Astrocyte of the cerebellum (primary cell): Measurements from ENCODE around the gene RAN.

Experiments used
- DNase-seq: peaks from one replicate; pipeline ENCODE4 v3.0.0-alpha.2; 2011; ENCODE audit warnings: low read depth
- H3K4me3 ChIP-seq: 2 replicates; pipeline ENCODE4 v1.5.1; 2011; ENCODE audit warnings: mild to moderate bottlenecking, low read depth, low read length, moderate library complexity
- in situ Hi-C: cut with HindIII; loops from 2 replicates; pipeline ENCODE4 v1.10.0; 2017; ENCODE audit warnings: low sequenced_read_pairs
- TF ChIP-seq, protein P1 (sequence below): IDR thresholded peaks from 2 replicates; pipeline ENCODE4 v1.5.1; 2012; ENCODE audit warnings: low read length, low read depth, moderate library complexity, mild to moderate bottlenecking; ENCODE audit errors: missing control alignments

RAN gene

DNA sequence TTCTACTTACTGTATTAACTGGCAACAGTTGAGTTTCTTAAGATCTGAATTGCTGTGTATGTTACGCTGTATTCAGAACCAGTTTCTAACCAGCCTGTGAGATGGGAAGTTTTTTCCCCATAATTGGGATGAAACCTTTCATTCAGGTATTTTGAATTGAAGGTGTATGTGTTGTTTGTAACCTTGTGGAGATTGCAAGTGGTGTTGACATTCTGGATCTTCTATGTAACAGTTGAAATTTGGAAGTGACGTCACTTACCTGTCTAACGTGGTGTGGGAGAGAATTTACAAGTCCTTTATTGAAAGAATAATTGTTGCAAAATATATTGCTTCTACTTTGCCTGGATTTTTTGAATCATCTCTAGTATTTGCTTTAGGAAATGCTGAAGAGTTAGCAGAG lies 5.5 kb downstream of the RAN start:
- TF ChIP-seq, protein P1, sequence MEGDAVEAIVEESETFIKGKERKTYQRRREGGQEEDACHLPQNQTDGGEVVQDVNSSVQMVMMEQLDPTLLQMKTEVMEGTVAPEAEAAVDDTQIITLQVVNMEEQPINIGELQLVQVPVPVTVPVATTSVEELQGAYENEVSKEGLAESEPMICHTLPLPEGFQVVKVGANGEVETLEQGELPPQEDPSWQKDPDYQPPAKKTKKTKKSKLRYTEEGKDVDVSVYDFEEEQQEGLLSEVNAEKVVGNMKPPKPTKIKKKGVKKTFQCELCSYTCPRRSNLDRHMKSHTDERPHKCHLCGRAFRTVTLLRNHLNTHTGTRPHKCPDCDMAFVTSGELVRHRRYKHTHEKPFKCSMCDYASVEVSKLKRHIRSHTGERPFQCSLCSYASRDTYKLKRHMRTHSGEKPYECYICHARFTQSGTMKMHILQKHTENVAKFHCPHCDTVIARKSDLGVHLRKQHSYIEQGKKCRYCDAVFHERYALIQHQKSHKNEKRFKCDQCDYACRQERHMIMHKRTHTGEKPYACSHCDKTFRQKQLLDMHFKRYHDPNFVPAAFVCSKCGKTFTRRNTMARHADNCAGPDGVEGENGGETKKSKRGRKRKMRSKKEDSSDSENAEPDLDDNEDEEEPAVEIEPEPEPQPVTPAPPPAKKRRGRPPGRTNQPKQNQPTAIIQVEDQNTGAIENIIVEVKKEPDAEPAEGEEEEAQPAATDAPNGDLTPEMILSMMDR, result no peak
- H3K4me3 ChIP-seq, result no peak overlapping the region
- no peak for DNase-seq
- in situ Hi-C loops, result no loop called here

DNA sequence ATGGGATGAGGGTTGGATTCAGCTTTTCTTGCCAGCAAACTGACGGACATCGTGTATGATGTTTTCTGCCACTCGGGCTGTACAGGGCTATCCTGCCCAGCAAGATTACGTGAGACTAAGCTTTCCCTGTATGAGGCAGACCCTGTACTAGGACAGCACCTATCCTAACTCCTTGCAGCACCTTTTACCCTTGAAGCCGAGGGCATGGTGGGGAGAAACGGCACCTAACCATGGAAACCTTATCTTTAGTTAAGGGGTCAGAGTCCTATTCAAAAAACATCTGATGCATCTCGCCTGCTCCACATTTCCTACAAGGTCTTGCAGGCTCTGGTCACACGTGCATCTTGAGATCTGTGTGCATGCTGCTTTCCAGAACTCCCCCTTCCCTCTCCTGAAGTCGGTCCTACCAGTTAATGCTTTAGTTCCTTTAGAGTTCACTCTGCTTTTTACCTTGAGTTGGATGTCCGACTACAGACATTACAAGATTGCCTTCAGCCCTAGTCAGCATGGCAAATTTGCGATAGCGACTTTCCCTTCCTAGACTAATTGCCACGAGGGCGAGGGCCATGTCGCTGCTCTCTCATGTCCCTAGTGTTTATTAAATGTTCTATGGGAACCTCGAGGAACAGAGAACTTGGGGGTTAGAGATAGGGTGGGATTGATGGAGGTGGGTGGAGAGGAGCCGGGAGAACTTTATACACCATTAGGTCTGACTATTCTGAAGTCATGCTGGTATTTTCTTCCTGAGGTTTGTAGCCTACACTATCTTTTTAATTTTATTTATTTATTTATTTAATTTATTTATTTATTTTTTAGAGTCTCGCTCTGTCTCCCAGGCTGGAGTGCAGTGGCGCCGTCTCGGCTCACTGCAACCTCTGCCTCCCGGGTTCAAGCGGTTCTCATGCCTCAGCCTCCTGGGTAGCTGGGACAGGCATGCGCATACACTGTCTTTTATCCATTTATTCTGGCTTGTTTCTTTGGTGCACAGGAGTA lies 6.6 kb downstream of the RAN start:
- DNase-seq, result no peak
- in situ Hi-C loops, result no loop called here
- no peak overlapping the region for H3K4me3 ChIP-seq

DNA sequence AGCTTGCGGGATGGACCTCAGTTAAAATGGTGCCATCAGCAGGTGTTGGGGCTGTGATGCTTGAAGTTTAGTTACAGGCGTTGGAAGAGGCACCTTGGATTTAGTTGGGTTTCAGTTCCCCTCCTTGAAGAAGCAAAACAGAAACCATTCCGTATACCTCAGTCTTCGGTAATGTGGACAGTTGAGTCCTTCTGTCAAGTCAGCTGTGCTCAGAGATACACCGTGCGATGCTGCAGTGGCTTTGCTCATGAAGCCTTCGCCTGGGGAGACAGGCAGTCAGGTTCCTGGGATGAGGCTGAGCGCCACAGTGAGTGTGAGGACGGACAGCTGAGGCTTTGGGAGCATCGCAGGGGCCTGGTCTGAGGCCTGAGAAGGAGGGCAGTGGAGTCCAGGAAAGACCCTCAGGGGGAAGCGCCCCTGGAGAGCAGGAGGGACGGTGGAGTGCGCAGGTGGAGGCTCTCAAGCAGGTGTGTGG lies 7.4 kb downstream of the RAN start:
- no peak for DNase-seq
- in situ Hi-C loops, result no loop called here
- no peak overlapping the region for H3K4me3 ChIP-seq
- TF ChIP-seq, protein P1, result no peak

More for the DNA sequence above, 6.6 kb downstream of the RAN start:
- TF ChIP-seq, protein P1, result no peak

DNA sequence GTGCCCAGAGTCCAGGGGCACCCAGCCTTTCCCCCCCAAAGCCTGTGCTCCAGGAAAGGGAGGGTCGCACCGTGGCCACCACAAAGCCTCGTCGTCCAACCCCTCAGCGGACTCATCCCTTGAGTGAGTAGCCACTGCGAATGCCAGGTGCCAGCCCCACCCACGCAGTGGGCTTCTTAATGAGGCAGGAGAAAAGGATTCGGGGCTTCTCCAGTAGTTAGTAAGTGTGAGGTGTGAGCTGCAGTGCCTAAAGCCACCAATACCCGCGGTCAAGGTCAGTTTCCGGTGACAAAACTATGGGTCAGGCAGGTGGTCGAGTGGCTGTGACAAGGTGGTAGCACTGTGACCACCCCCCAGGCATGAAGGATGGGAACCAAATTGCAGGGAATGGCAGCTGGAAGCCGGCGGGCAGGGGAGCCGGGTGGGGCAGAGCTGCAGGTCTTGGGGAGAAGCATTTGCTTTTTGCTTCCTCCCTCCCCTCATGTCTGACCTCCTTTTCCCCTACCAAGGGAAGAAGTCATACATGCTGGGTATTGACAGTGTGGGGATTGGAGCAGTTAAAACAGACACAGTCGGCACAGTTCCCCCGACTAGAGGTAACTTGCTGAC lies 8.0 kb downstream of the RAN start:
- in situ Hi-C loops, result no loop called here
- no peak for DNase-seq
- no peak overlapping the region for H3K4me3 ChIP-seq
- TF ChIP-seq, protein P1, result no peak

DNA sequence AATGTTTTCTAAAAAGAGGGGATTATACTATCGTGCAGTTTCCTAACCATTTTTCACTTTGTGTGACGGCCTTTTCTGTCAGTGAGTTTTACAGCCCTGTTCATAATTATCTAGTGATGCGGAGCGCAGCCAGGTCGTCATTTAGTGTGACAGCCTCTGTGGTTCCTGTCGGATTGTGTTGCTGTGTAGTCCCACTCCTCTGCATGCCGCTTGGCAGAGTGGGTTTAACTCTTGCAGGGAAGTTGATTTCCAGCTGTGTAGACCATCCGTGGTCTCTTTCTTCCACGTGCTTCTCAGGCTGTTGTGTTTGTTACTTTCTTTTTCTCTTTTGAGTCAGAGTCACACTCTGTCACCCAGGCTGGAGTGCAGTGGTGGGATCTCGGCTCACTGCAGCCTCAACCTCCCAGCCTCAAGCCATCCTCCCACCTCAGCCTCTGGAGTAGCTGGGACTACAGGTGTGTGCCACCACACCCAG lies 8.6 kb downstream of the RAN start:
- DNase-seq, result no peak
- H3K4me3 ChIP-seq, result peak overlapping the region; percentile 12
- TF ChIP-seq, protein P1, result no peak
- in situ Hi-C loops, result no loop called here

DNA sequence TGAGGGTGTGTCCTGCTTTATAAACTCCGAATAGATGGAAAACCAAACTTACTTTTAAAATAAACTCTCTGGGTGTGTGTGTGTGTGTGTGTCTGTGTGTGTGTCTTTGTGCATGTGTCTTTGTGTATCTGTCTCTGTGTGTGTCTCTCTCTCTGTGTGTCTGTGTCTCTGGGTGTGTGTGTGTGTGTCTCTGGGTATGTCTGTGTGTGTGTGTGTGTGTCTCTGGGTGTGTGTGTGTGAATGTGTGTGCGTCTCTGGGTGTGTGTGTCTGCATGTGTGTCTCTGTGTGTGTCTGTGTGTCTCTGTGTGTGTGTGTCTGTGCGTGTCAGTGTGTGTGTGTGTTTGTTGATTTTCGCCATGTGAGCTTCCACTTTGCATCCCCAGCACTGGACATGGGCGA lies 9.2 kb downstream of the RAN start:
- in situ Hi-C loops, result no loop called here
- TF ChIP-seq, protein P1, result no peak
- H3K4me3 ChIP-seq, result no peak overlapping the region
- no peak for DNase-seq
